Embryonic facial prominence (tissue), 1 donor: ENCODE measurements around the gene SEPSECS.
A peak's percentile ranks its signal among the peaks of the same experiment; 100 is the strongest.

Experiments
- DNase-seq: peaks from one replicate; pipeline ENCODE4 v3.0.0-alpha.2; 2016; ENCODE audit errors: extremely low spot score

Gene SEPSECS

GRCh38 chr4:25159837-25160713 is at the start of gene SEPSECS:
Gene SEPSECS (minus strand): TSS chr4:25160449. CDS start chr4:25160369, 80 bp downstream.
- DNase-seq: peak; percentile 94

GRCh38 chr4:25209702-25210101 is 49.5 kb upstream of the SEPSECS start:
- no peak for DNase-seq

GRCh38 chr4:25207997-25208396 is 47.7 kb upstream of the SEPSECS start:
- DNase-seq: no peak

GRCh38 chr4:25198713-25199112 is 38.5 kb upstream of the SEPSECS start:
- no peak for DNase-seq

GRCh38 chr4:25190407-25190806 is 30.2 kb upstream of the SEPSECS start:
- no peak for DNase-seq

- DNase-seq: no peak
These were observed 23.8 kb upstream of the SEPSECS start for GRCh38 chr4:25184056-25184455.

GRCh38 chr4:25182937-25183336 is 22.7 kb upstream of the SEPSECS start:
- DNase-seq: no peak

- no peak for DNase-seq
These were observed 20.4 kb upstream of the SEPSECS start for GRCh38 chr4:25180524-25181131.

GRCh38 chr4:25178838-25179261 is 18.6 kb upstream of the SEPSECS start:
- DNase-seq: no peak

- no peak for DNase-seq
These were observed 16.9 kb upstream of the SEPSECS start for GRCh38 chr4:25177147-25177546.

GRCh38 chr4:25174674-25175073 is 14.4 kb upstream of the SEPSECS start:
- DNase-seq: no peak

GRCh38 chr4:25172961-25173915 is 13.0 kb upstream of the SEPSECS start:
- no peak for DNase-seq

GRCh38 chr4:25171201-25171865 is 11.1 kb upstream of the SEPSECS start:
- no peak for DNase-seq

GRCh38 chr4:25169446-25169845 is 9.2 kb upstream of the SEPSECS start:
- DNase-seq: no peak

- no peak for DNase-seq
These were observed 5.7 kb upstream of the SEPSECS start for GRCh38 chr4:25165916-25166315.

- no peak for DNase-seq
These were observed 2.9 kb upstream of the SEPSECS start for GRCh38 chr4:25163196-25163595.

GRCh38 chr4:25162566-25162965 is 2.3 kb upstream of the SEPSECS start:
- no peak for DNase-seq

GRCh38 chr4:25161593-25161950 is 1.3 kb upstream of the SEPSECS start:
- DNase-seq: no peak

- DNase-seq: no peak
These were observed 704 bp upstream of the SEPSECS start for GRCh38 chr4:25160714-25161592.

GRCh38 chr4:25158817-25159216 is 1.4 kb downstream of the SEPSECS start:
- no peak for DNase-seq

- DNase-seq: no peak
These were observed 3.2 kb downstream of the SEPSECS start for GRCh38 chr4:25157081-25157480.
